Neural progenitor cell (in vitro differentiated cells): Measurements from ENCODE around the gene PTPRK.

Experiments used
- CTCF ChIP-seq: fragments of 200-600 bp; sonication (generic); IDR thresholded peaks from 2 replicates; pipeline ENCODE4 v1.5.1; 2017; ENCODE audit warnings: antibody characterized with exemption, mild to moderate bottlenecking
- EZH2 ChIP-seq: fragments of 200-600 bp; sonication (generic); IDR thresholded peaks from 2 replicates; pipeline ENCODE4 v1.6.1; 2017; ENCODE audit warnings: antibody characterized with exemption, mild to moderate bottlenecking, moderate library complexity

GRCh38 chr6:128422871-128423270 is 97.5 kb downstream of the PTPRK start:
- TF ChIP-seq CTCF (no peak), EZH2 (no peak)
